Esophagus squamous epithelium (tissue), 4 donors: ENCODE measurements around the gene NOL9.

Experiments used
- POLR2A ChIP-seq, 4 donors: fragments of 450-650 bp; IDR thresholded peaks; one replicate each; pipeline ENCODE4 v1.6.1; 2017; ENCODE audit warnings: antibody characterized with exemption in 4 of 4, mild to moderate bottlenecking in 4 of 4, moderate library complexity in 3 of 4
- TF ChIP-seq, protein P1 (sequence below), 6 experiments: fragments of 450-650 bp in 4 of 6; fragments of 200-600 bp in 2 of 6; sonication (generic) in 2 of 6; IDR thresholded peaks; one replicate each; pipeline ENCODE4 v1.5.1; 2016 to 2019; ENCODE audit warnings: antibody characterized with exemption in 6 of 6, mild to moderate bottlenecking in 4 of 6, moderate library complexity in 4 of 6

DNA sequence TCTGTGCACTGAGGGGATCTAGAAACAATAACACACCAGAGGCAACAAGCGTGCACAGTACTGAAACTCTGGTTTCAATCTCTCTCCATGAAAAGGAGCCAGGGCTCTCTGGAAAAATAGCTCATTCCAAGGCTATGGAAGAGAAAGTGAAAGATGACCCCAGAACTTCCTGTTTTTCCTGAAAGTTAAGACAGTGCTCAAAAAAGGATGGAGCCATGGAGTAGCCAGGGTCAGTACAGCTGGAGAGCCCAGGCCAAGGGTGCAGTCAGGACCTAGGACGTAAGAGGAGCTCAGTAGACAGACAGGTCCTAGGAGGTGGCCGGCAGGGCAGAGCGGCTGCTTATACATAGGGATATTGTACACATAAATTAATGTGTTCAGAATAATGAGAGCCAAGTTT, 19.1 kb downstream of the NOL9 start:
- TF ChIP-seq, protein P1, sequence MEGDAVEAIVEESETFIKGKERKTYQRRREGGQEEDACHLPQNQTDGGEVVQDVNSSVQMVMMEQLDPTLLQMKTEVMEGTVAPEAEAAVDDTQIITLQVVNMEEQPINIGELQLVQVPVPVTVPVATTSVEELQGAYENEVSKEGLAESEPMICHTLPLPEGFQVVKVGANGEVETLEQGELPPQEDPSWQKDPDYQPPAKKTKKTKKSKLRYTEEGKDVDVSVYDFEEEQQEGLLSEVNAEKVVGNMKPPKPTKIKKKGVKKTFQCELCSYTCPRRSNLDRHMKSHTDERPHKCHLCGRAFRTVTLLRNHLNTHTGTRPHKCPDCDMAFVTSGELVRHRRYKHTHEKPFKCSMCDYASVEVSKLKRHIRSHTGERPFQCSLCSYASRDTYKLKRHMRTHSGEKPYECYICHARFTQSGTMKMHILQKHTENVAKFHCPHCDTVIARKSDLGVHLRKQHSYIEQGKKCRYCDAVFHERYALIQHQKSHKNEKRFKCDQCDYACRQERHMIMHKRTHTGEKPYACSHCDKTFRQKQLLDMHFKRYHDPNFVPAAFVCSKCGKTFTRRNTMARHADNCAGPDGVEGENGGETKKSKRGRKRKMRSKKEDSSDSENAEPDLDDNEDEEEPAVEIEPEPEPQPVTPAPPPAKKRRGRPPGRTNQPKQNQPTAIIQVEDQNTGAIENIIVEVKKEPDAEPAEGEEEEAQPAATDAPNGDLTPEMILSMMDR (IDR thresholded peaks at IDR 0.05) = no peak
- TF ChIP-seq POLR2A (IDR thresholded peaks at IDR 0.05) = no peak
